Testis (tissue), 2 donors: Measurements from ENCODE around the gene NAGA.
"Not testable (repeated sequence)": the region's sequence is repeated elsewhere in the genome, so short reads cannot be mapped to it uniquely, and the experiment has no call there.

ENCODE experiments used
- CTCF ChIP-seq, 3 experiments: fragments of 450-650 bp in 2 of 3; fragments of 200-600 bp in 1 of 3; sonication (generic) in 1 of 3; IDR thresholded peaks; one replicate each; pipeline ENCODE4 v1.5.1; 2016 to 2019; ENCODE audit warnings: antibody characterized with exemption in 3 of 3, mild to moderate bottlenecking in 2 of 3, moderate library complexity in 1 of 3
- POLR2A ChIP-seq: fragments of 450-650 bp; IDR thresholded peaks from one replicate; pipeline ENCODE4 v1.6.1; 2017; ENCODE audit warnings: antibody characterized with exemption, mild to moderate bottlenecking, moderate library complexity

GRCh38 chr22:42071508-42071907 lies 896 bp upstream of the NAGA start:
- TF ChIP-seq CTCF (IDR thresholded peaks at IDR 0.05); POLR2A: not testable (repeated sequence)
